ENCODE data around the gene FBXL15. TPM values are rescaled to one million over a fixed set of nuclear protein-coding genes. Genes with fewer than 3 reads are reported as not detected.

The FBXL15 gene
- total RNA-seq, 1 donor from 2014 or later: 8.6 TPM

GRCh38 chr10:102410429-102411073 is 10.1 kb upstream of the FBXL15 start:
- peak overlapping the region; percentile 87 for H3K4me2 ChIP-seq (ENCODE audit: low read length)

GRCh38 chr10:102411341-102412255 is 9.0 kb upstream of the FBXL15 start:
- H3K27me3 ChIP-seq (ENCODE audit: insufficient read depth, low read length): peaks cover 20% of the 10 kb centered on the region
- H3K27me3 Mint-ChIP-seq (ENCODE audit: low read depth, unreplicated experiment): peaks cover 29% of the 10 kb centered on the region

More at GRCh38 chr10:102410429-102411073, 10.1 kb upstream of the FBXL15 start:
- H3K36me3 ChIP-seq (ENCODE audit: insufficient read depth, low read length): no peaks in the 10 kb centered on the region
- Mint-ChIP-seq H3K27me3 (ENCODE audit: low read depth, unreplicated experiment) (peaks cover 28% of the 10 kb centered on the region), H3K4me3 (ENCODE audit: unreplicated experiment) (peak overlapping the region; percentile 75), H3K27ac (ENCODE audit: unreplicated experiment) (no peak overlapping the region), H3K4me1 (ENCODE audit: low read depth, unreplicated experiment) (peaks cover 10% of the 10 kb centered on the region), H3K36me3 (ENCODE audit: low read depth, unreplicated experiment) (peaks cover 2% of the 10 kb centered on the region), H3K9me3 (ENCODE audit: unreplicated experiment) (no peaks in the 10 kb centered on the region)
- peak overlapping the region; percentile 43 for H3K9ac ChIP-seq (ENCODE audit: low read length)
- H3K27me3 ChIP-seq (ENCODE audit: insufficient read depth, low read length): peaks cover 20% of the 10 kb centered on the region
- H3K27ac ChIP-seq (ENCODE audit: low read depth, low read length): no peak overlapping the region
- DNase-seq (ENCODE audit: low read depth): no peak
- H3K4me3 ChIP-seq (ENCODE audit: insufficient read depth, low read depth, low read length): peak overlapping the region; percentile 52
- H4K20me1 ChIP-seq (ENCODE audit: insufficient read depth, low read length): peaks cover 9% of the 10 kb centered on the region
- FAIRE-seq: no peak
- no peaks in the 10 kb centered on the region for H3K9me3 ChIP-seq (ENCODE audit: insufficient read depth, low read depth, low read length)
- no peaks in the 10 kb centered on the region for H3K79me2 ChIP-seq (ENCODE audit: insufficient read depth, low read length)
- peak overlapping the region; percentile 84 for H2AFZ ChIP-seq (ENCODE audit: low read depth, low read length)
- peaks cover 3% of the 10 kb centered on the region for H3K4me1 ChIP-seq (ENCODE audit: insufficient read depth, low read length)
- peak; percentile 57 for TF ChIP-seq EZH2 (IDR thresholded peaks at IDR 0.05; ENCODE audit: insufficient read depth, low read length)
- no peak for TF ChIP-seq CTCF (IDR thresholded peaks at IDR 0.05; ENCODE audit: insufficient read depth, low read depth, low read length)

More at GRCh38 chr10:102411341-102412255, 9.0 kb upstream of the FBXL15 start:
- Histone ChIP-seq H4K20me1 (ENCODE audit: insufficient read depth, low read length) (peaks cover 9% of the 10 kb centered on the region), H2AFZ (ENCODE audit: low read depth, low read length) (no peak overlapping the region), H3K27ac (ENCODE audit: low read depth, low read length) (no peak overlapping the region), H3K9me3 (ENCODE audit: insufficient read depth, low read depth, low read length) (no peaks in the 10 kb centered on the region), H3K36me3 (ENCODE audit: insufficient read depth, low read length) (no peaks in the 10 kb centered on the region), H3K9ac (ENCODE audit: low read length) (no peak overlapping the region), H3K4me2 (ENCODE audit: low read length) (peak overlapping the region; percentile 87), H3K79me2 (ENCODE audit: insufficient read depth, low read length) (no peaks in the 10 kb centered on the region), H3K4me1 (ENCODE audit: insufficient read depth, low read length) (peaks cover 3% of the 10 kb centered on the region), H3K4me3 (ENCODE audit: insufficient read depth, low read depth, low read length) (no peak overlapping the region)
- FAIRE-seq (no peak), DNase-seq (ENCODE audit: low read depth) (no peak)
- Mint-ChIP-seq H3K27ac (ENCODE audit: unreplicated experiment) (no peak overlapping the region), H3K36me3 (ENCODE audit: low read depth, unreplicated experiment) (peaks cover 3% of the 10 kb centered on the region), H3K4me3 (ENCODE audit: unreplicated experiment) (peak overlapping the region; percentile 70), H3K4me1 (ENCODE audit: low read depth, unreplicated experiment) (peaks cover 12% of the 10 kb centered on the region), H3K9me3 (ENCODE audit: unreplicated experiment) (no peaks in the 10 kb centered on the region)
- no peak for TF ChIP-seq CTCF (IDR thresholded peaks at IDR 0.05; ENCODE audit: insufficient read depth, low read depth, low read length)
